HTERT RPE-1 (cell line): ENCODE measurements around the gene ECI1.
"Not testable (repeated sequence)": the region's sequence is repeated elsewhere in the genome, so short reads cannot be mapped to it uniquely, and the experiment has no call there.

Experiments used
- in situ Hi-C: fragments of 300-500 bp; cut with MboI; formaldehyde crosslinking; loops from 4 replicates; pipeline ENCODE4 v1.14.3; 2020; ENCODE audit warnings: low sequenced_read_pairs

Gene ECI1

GRCh38 chr16:2257726-2258125 is 6.3 kb upstream of the ECI1 start:
- in situ Hi-C loops: no loop called here

- in situ Hi-C loops: no loop called here
Measured at GRCh38 chr16:2256531-2257140, 5.2 kb upstream of the ECI1 start.

GRCh38 chr16:2253293-2253692 is 1.9 kb upstream of the ECI1 start:
- in situ Hi-C loops: no loop called here

GRCh38 chr16:2252806-2253148 is 1.4 kb upstream of the ECI1 start:
- in situ Hi-C loops: no loop called here

- in situ Hi-C loops: no loop called here
Measured at GRCh38 chr16:2250652-2251295, 613 bp downstream of the ECI1 start.

- in situ Hi-C loops: no loop called here
Measured at GRCh38 chr16:2246301-2246885, 5.0 kb downstream of the ECI1 start.

GRCh38 chr16:2244926-2245795 is 6.2 kb downstream of the ECI1 start:
- in situ Hi-C loops: no loop called here

- in situ Hi-C loops: no loop called here
Measured at GRCh38 chr16:2244301-2244700, 7.1 kb downstream of the ECI1 start.

GRCh38 chr16:2243781-2244180 is 7.6 kb downstream of the ECI1 start:
- in situ Hi-C loops: no loop called here

GRCh38 chr16:2243031-2243528 is 8.3 kb downstream of the ECI1 start:
- in situ Hi-C loops: no loop called here

GRCh38 chr16:2242598-2242997 is 8.8 kb downstream of the ECI1 start:
- in situ Hi-C loops: no loop called here

- in situ Hi-C loops: not testable (repeated sequence)
Measured at GRCh38 chr16:2240331-2240730, 11.1 kb downstream of the ECI1 start.

- in situ Hi-C loops: no loop called here
Measured at GRCh38 chr16:2238838-2239675, 12.3 kb downstream of the ECI1 start.

GRCh38 chr16:2238150-2238837 is 13.1 kb downstream of the ECI1 start:
- in situ Hi-C loops: no loop called here

- in situ Hi-C loops: no loop called here
Measured at GRCh38 chr16:2237493-2238149, 13.8 kb downstream of the ECI1 start.

- in situ Hi-C loops: no loop called here
Measured at GRCh38 chr16:2237102-2237482, 14.3 kb downstream of the ECI1 start.

- in situ Hi-C loops: no loop called here
Measured at GRCh38 chr16:2236337-2237101, 14.9 kb downstream of the ECI1 start, which contains the start of gene DNASE1L2. Gene DNASE1L2 (plus strand): TSS chr16:2236444. CDS start chr16:2236817, 373 bp downstream.

GRCh38 chr16:2235695-2236336 is 15.6 kb downstream of the ECI1 start:
- in situ Hi-C loops: no loop called here
